Endothelial cell of umbilical vein (primary cell): ENCODE results near the gene DIO1. TPM values are rescaled to one million over a fixed set of nuclear protein-coding genes. Genes with fewer than 3 reads are reported as not detected.

Experiments
- BruUV-seq: library from RNA; stranded (reverse); fragments of 400-500 nt; replicated peaks from 2 replicates; lab custom pipeline; 2021; lab: Mats Ljungman, UMichigan
- CTCF ChIA-PET: fragments of 300-600, 350-600 bp; sonication (Branson Sonifier 250); formaldehyde crosslinking; loops from one replicate; lab custom pipeline; 2021; ENCODE audit warnings: antibody characterized with exemption, inconsistent platforms; lab: Charles Lee
- POLR2A ChIA-PET: fragments of 300-600, 350-600 bp; sonication (Branson Sonifier 250); formaldehyde crosslinking; loops from one replicate; lab custom pipeline; 2021; ENCODE audit warnings: antibody characterized with exemption, inconsistent platforms; lab: Charles Lee
- DNase-seq: peaks from one replicate; pipeline ENCODE4 v3.0.0-alpha.2; 2011; ENCODE audit warnings: low read depth, low spot score
- FAIRE-seq: peaks from 2 replicates; lab custom pipeline; 2011; peaks lifted over from hg19 to GRCh38; lab: Jason Lieb, UNC
- H2AFZ ChIP-seq: 2 replicates; pipeline ENCODE4 v1.6.0; 2012; ENCODE audit warnings: low read depth, low read length, control low read depth, inconsistent platforms
- H3K27ac ChIP-seq: 2 replicates; pipeline ENCODE4 v1.5.1; 2011; ENCODE audit warnings: low read depth, mild to moderate bottlenecking, control low read depth, low read length, moderate library complexity; ENCODE audit not compliant: insufficient read depth
- H3K27me3 ChIP-seq, 2 experiments: 2 replicates each; pipeline versions ENCODE4 v1.6.0 to v1.6.1; 2011; ENCODE audit warnings: low read length in 2 of 2, mixed read lengths in 1 of 2; ENCODE audit not compliant: control insufficient read depth in 2 of 2, insufficient read depth in 2 of 2
- H3K36me3 ChIP-seq, 2 experiments: 2 replicates in 1 of 2; 3 replicates in 1 of 2; pipeline ENCODE4 v1.5.1; 2011; ENCODE audit warnings: low read length in 2 of 2, mild to moderate bottlenecking in 1 of 2, moderate library complexity in 1 of 2; ENCODE audit not compliant: control insufficient read depth in 2 of 2, insufficient read depth in 2 of 2; ENCODE audit errors: extremely low read depth in 1 of 2
- H3K4me1 ChIP-seq: 3 replicates; pipeline ENCODE4 v1.5.1; 2011; ENCODE audit warnings: mild to moderate bottlenecking, low read length; ENCODE audit not compliant: control insufficient read depth, insufficient read depth; ENCODE audit errors: extremely low read depth
- H3K4me2 ChIP-seq: 2 replicates; pipeline ENCODE4 v1.6.1; 2011; ENCODE audit warnings: low read length, control low read depth, mixed read lengths; ENCODE audit not compliant: insufficient read depth
- H3K4me3 ChIP-seq, 3 experiments: fragments of 200-600 bp in 1 of 3; sonication (generic), shearing (Covaris generic) in 1 of 3; replicated peaks in 1 of 3; 2 replicates each; pipeline ENCODE4 v1.5.1; 2011 to 2016; ENCODE audit warnings: control low read depth in 3 of 3, low read length in 3 of 3, mild to moderate bottlenecking in 2 of 3, inconsistent platforms in 1 of 3, low read depth in 1 of 3, moderate library complexity in 1 of 3; ENCODE audit not compliant: insufficient read depth in 1 of 3
- H3K79me2 ChIP-seq: 2 replicates; pipeline ENCODE4 v1.6.0; 2012; ENCODE audit warnings: low read length, inconsistent platforms; ENCODE audit not compliant: control insufficient read depth, insufficient read depth
- H3K9ac ChIP-seq: replicated peaks from 2 replicates; pipeline ENCODE3; 2011; ENCODE audit warnings: low read length, control low read depth; ENCODE audit not compliant: insufficient read depth; ENCODE audit errors: extremely low read depth
- H3K9me1 ChIP-seq: replicated peaks from 3 replicates; pipeline ENCODE4 v1.6.0; 2011; ENCODE audit warnings: mild to moderate bottlenecking, low read length; ENCODE audit not compliant: control insufficient read depth, insufficient read depth; ENCODE audit errors: extremely low read depth
- H3K9me3 ChIP-seq: replicated peaks from 2 replicates; pipeline ENCODE4 v1.5.1; 2012; ENCODE audit warnings: low read length, inconsistent platforms; ENCODE audit not compliant: control insufficient read depth, insufficient read depth
- H4K20me1 ChIP-seq: replicated peaks from 2 replicates; pipeline ENCODE3; 2011; ENCODE audit warnings: mild to moderate bottlenecking, low read length; ENCODE audit not compliant: control insufficient read depth, insufficient read depth; ENCODE audit errors: extremely low read depth
- EZH2 ChIP-seq: IDR thresholded peaks from 2 replicates; pipeline ENCODE4 v1.6.1; 2012; ENCODE audit warnings: borderline replicate concordance, low read depth, mild to moderate bottlenecking, moderate library complexity, low read length, inconsistent platforms; ENCODE audit not compliant: severe bottlenecking
- FOS ChIP-seq: IDR thresholded peaks from 2 replicates; pipeline ENCODE4 v1.6.1; 2011; ENCODE audit warnings: mild to moderate bottlenecking, low read length, moderate library complexity, borderline replicate concordance; ENCODE audit not compliant: insufficient read depth
- GATA2 ChIP-seq: IDR thresholded peaks from 2 replicates; pipeline ENCODE4 v1.7.0; 2011; ENCODE audit warnings: low read depth, mild to moderate bottlenecking, moderate library complexity, mixed read lengths, low read length; ENCODE audit not compliant: insufficient read length, insufficient read depth
- JUN ChIP-seq: IDR thresholded peaks from 2 replicates; pipeline ENCODE4 v1.6.1; 2011; ENCODE audit warnings: borderline replicate concordance, low read depth; ENCODE audit not compliant: insufficient read length, insufficient read depth
- MYC ChIP-seq: IDR thresholded peaks from one replicate; pipeline ENCODE4 v1.6.1; 2011; ENCODE audit warnings: mild to moderate bottlenecking, low read depth, low read length
- POLR2A ChIP-seq: IDR thresholded peaks from 2 replicates; pipeline ENCODE4 v1.6.1; 2012; ENCODE audit warnings: low read depth, mild to moderate bottlenecking, control low read depth, low read length
- POLR2AphosphoS5 ChIP-seq: IDR thresholded peaks from 2 replicates; pipeline ENCODE4 v1.6.1; 2012; ENCODE audit warnings: low read depth, mild to moderate bottlenecking, control low read depth, low read length, moderate library complexity; ENCODE audit not compliant: insufficient read depth
- dilution Hi-C: fragments of 300-500 bp; cut with MboI; formaldehyde crosslinking; loops from one replicate; pipeline ENCODE4 v1.15.0; 2019; ENCODE audit warnings: low sequenced_read_pairs; ENCODE audit not compliant: extremely low pct_ligation_motif_present
- intact Hi-C: fragments of 100-400 bp; cut with micrococcal nuclease; formaldehyde crosslinking; loops from one replicate; pipeline ENCODE4 v1.10.0; 2022
- polyA plus RNA-seq, 4 experiments: library from polyadenylated mRNA; depleted of rRNA in 3 of 4; stranded (reverse) in 3 of 4; unstranded in 1 of 4; fragments of >200 nt; gene quantifications; 2 replicates each; pipeline versions ENCODE4 v1.2.1 to v1.2.3, GENCODE V29; 2011 to 2012; ENCODE audit warnings: missing spikeins in 1 of 4
- total RNA-seq: library from RNA; stranded (reverse); gene quantifications from 2 replicates; pipeline ENCODE4 v1.2.3, GENCODE V29; 2021
- TF ChIP-seq, protein P1 (sequence below), 2 donors: IDR thresholded peaks; 1 replicate in 1 of 2; 2 replicates in 1 of 2; pipeline ENCODE4 v1.5.1; 2011; ENCODE audit warnings: low read length in 2 of 2, mild to moderate bottlenecking in 2 of 2, moderate library complexity in 2 of 2, control low read depth in 1 of 2, inconsistent platforms in 1 of 2, low read depth in 1 of 2; ENCODE audit not compliant: insufficient read depth in 1 of 2; ENCODE audit errors: extremely low read depth in 1 of 2
- TF ChIP-seq, protein P2 (sequence below): IDR thresholded peaks from 2 replicates; pipeline ENCODE4 v1.6.1; 2011; ENCODE audit not compliant: insufficient read depth, insufficient read length

Gene DIO1
- total and polyA plus RNA-seq, 2 donors (not counting 3 experiments of a cell fraction or from before 2014, with no cell fraction given) = not detected

DNA sequence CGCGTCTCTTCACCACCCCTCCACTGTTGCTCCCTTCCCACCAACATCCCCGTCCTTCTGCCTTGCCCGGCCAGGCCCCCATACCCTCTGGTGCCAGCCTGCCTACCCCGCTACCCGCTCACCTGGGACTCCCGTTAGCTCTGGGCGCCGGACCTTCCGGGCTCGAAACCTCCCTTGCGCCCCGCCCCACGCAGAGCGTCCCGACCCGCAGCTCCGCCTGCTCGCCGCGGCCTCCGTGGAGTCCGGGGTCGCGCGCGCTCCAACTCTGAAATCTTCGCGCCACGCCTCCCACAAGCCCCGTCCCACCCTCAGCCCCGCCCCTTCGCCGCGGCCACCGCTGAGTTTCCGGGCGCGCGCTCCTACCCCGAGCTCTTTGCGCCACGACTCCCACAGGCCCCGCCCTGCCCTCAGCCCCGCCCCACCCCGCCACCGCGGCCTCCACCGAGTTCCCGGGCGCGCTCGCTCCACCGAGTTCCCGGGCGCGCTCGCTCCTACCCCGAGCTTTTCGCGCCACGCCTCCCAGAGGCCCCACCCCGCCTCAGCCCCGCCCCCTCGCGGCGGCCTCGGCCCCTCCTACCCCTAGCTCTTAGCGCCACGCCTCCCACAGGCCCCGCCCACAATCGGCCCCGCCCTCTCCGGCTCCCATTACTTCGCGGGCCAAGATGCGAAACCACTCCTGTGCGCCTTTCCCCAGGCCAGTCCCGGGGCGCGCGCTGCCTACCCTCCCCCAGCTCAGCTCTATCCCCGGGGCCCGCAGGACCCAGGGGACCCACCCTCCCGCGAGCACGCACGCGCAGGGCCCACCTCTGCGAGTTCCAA, 51.7 kb downstream of the DIO1 start, which contains the start of gene IFT25:
IFT25 (minus strand) TSS at position 267 of the 819 bp plus-strand sequence. CDS start 5,617 bp downstream, outside the sequence.
- BruUV-seq = no TSS peak
- H4K20me1 ChIP-seq = no peaks in the 10 kb centered on the region
- peak within 1 kb of the TSS; percentile 100 for H2AFZ ChIP-seq
- peaks cover 0 to 3% of the 10 kb centered on the region in 2 experiments for H3K36me3 ChIP-seq
- no peaks in the 10 kb centered on the region for H3K9me1 ChIP-seq
- H3K4me1 ChIP-seq = peaks cover 20% of the 10 kb centered on the region
- FAIRE-seq (peak; percentile 81), DNase-seq (peak; percentile 95)
- H3K27me3 ChIP-seq = no peaks in the 10 kb centered on the region
- peaks cover 40% of the 10 kb centered on the region for H3K79me2 ChIP-seq
- H3K27ac ChIP-seq = peak within 1 kb of the TSS; percentile 43
- dilution Hi-C loops = no loop called here
- H3K9ac ChIP-seq = peak within 1 kb of the TSS; percentile 75
- no peak for TF ChIP-seq FOS
- no peak for TF ChIP-seq EZH2
- TF ChIP-seq, protein P1, sequence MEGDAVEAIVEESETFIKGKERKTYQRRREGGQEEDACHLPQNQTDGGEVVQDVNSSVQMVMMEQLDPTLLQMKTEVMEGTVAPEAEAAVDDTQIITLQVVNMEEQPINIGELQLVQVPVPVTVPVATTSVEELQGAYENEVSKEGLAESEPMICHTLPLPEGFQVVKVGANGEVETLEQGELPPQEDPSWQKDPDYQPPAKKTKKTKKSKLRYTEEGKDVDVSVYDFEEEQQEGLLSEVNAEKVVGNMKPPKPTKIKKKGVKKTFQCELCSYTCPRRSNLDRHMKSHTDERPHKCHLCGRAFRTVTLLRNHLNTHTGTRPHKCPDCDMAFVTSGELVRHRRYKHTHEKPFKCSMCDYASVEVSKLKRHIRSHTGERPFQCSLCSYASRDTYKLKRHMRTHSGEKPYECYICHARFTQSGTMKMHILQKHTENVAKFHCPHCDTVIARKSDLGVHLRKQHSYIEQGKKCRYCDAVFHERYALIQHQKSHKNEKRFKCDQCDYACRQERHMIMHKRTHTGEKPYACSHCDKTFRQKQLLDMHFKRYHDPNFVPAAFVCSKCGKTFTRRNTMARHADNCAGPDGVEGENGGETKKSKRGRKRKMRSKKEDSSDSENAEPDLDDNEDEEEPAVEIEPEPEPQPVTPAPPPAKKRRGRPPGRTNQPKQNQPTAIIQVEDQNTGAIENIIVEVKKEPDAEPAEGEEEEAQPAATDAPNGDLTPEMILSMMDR (IDR thresholded peaks at IDR 0.05; ENCODE audit: extremely low read depth in 1 of 2, insufficient read depth in 1 of 2, low read depth in 1 of 2, low read length in 2 of 2) = no peak
- no peak for TF ChIP-seq JUN
- no peak for TF ChIP-seq GATA2
- TF ChIP-seq, protein P2, sequence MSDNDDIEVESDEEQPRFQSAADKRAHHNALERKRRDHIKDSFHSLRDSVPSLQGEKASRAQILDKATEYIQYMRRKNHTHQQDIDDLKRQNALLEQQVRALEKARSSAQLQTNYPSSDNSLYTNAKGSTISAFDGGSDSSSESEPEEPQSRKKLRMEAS = no peak
- TF ChIP-seq POLR2AphosphoS5 = peak; percentile 67
- no peak for TF ChIP-seq MYC
- peak; percentile 77 for TF ChIP-seq POLR2A
- peak within 1 kb of the TSS; percentile 96 for H3K4me2 ChIP-seq
- no peaks in the 10 kb centered on the region for H3K9me3 ChIP-seq
- peak within 1 kb of the TSS; percentile 88 to 95 (median 91) for H3K4me3 ChIP-seq
- intact Hi-C loops = loop anchor here (1.0 to 2.0 kb wide), 3 partner anchors 56 to 543 kb away; partner anchors contain the start of genes TCEANC2, TMEM59 and YIPF1
- ChIA-PET POLR2A (interaction anchor here (0.5 to 0.8 kb wide), 5 partner anchors 10 to 461 kb away, joined by 3 read pairs; no protein-coding TSS in a partner anchor), CTCF (interaction anchor here (0.6 to 2.2 kb wide), 18 partner anchors 8 to 1016 kb away, joined by 3 to 22 read pairs (median 4); partner anchors contain the start of gene YIPF1)
